Measurements from ENCODE around the gene RCSD1. TPM values are rescaled to one million over a fixed set of nuclear protein-coding genes. Genes with fewer than 3 reads are reported as not detected.

The RCSD1 gene
- total and polyA plus RNA-seq, 2 of the 13 experiments (the other 11 are each of a cell fraction or from before 2014, with no cell fraction given) = not detected

DNA sequence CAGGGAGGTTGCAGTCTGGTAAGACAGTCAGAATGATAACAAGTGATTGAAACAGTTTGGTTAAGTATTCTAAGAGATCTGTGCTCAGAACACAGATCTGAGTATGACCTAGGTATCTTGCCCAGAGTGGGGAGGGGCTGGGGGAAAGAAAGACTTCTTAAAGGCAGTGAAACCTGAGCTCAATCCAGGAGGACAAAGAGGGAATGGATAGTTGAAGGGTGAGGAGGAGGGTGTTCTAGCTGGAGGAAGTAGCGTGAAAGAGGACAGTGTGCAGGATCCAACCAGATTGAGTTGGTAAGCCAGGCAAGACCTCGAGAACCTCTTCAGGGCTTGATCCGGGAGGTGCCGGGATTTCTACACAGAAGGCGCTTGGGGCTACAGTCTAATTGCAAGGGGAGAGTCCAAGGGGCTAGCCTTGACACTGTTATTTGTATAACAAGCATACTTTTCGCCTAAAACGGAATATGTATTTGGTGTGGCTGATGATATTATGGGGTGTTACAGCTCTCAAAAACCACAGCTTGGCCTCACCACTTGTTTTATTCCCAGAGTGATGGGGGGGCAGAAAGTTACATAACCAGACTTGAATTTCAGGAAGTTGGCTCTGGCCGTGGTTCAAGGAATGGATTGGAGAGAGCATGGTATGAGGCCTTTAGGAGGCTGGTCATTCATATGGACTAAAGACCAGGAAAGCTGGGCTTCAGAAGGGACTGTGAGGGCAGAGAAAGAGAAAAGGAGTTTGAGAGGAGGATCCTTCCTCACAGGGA, 19.1 kb downstream of the RCSD1 start:
- Histone ChIP-seq H2AFZ (ENCODE audit: low read length) (no peak overlapping the region), H4K20me1 (ENCODE audit: insufficient read depth, low read length) (no peaks in the 10 kb centered on the region), H3K4me2 (ENCODE audit: low read depth, low read length) (no peak overlapping the region), H3K9me3 (ENCODE audit: low read length) (no peaks in the 10 kb centered on the region), H3K27me3 (ENCODE audit: control insufficient read depth in 1 of 2, insufficient read depth in 2 of 2, low read length in 2 of 2) (peaks cover 1 to 27% of the 10 kb centered on the region in 2 experiments; a peak in 3 of 5 replicates), H3K4me1 (ENCODE audit: insufficient read depth, low read length) (no peaks in the 10 kb centered on the region), H3K27ac (ENCODE audit: extremely low read length, insufficient read depth, low read length) (no peak overlapping the region), H3K4me3 (replicated peaks in 1 of 3; ENCODE audit: insufficient read depth in 1 of 3, low read depth in 2 of 3, low read length in 3 of 3) (no peak overlapping the region), H3K79me2 (ENCODE audit: insufficient read depth, low read length) (no peaks in the 10 kb centered on the region), H3K9ac (ENCODE audit: insufficient read depth, low read depth, low read length) (no peak overlapping the region), H3K36me3 (replicated peaks in 1 of 2; ENCODE audit: control insufficient read depth in 1 of 2, insufficient read depth in 2 of 2, low read length in 2 of 2) (no peaks in the 10 kb centered on the region)
- no TSS peak for BruUV-seq (replicated peaks)
- FAIRE-seq (no peak), DNase-seq (ENCODE audit: low spot score) (no peak), ATAC-seq (no peak)
- intact Hi-C loops (cut with micrococcal nuclease; ENCODE audit: unreplicated experiment) = no loop called here
- TF ChIP-seq, protein P1, sequence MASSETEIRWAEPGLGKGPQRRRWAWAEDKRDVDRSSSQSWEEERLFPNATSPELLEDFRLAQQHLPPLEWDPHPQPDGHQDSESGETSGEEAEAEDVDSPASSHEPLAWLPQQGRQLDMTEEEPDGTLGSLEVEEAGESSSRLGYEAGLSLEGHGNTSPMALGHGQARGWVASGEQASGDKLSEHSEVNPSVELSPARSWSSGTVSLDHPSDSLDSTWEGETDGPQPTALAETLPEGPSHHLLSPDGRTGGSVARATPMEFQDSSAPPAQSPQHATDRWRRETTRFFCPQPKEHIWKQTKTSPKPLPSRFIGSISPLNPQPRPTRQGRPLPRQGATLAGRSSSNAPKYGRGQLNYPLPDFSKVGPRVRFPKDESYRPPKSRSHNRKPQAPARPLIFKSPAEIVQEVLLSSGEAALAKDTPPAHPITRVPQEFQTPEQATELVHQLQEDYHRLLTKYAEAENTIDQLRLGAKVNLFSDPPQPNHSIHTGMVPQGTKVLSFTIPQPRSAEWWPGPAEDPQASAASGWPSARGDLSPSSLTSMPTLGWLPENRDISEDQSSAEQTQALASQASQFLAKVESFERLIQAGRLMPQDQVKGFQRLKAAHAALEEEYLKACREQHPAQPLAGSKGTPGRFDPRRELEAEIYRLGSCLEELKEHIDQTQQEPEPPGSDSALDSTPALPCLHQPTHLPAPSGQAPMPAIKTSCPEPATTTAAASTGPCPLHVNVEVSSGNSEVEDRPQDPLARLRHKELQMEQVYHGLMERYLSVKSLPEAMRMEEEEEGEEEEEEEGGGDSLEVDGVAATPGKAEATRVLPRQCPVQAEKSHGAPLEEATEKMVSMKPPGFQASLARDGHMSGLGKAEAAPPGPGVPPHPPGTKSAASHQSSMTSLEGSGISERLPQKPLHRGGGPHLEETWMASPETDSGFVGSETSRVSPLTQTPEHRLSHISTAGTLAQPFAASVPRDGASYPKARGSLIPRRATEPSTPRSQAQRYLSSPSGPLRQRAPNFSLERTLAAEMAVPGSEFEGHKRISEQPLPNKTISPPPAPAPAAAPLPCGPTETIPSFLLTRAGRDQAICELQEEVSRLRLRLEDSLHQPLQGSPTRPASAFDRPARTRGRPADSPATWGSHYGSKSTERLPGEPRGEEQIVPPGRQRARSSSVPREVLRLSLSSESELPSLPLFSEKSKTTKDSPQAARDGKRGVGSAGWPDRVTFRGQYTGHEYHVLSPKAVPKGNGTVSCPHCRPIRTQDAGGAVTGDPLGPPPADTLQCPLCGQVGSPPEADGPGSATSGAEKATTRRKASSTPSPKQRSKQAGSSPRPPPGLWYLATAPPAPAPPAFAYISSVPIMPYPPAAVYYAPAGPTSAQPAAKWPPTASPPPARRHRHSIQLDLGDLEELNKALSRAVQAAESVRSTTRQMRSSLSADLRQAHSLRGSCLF (CRISPR knock-in tag; IDR thresholded peaks at IDR 0.05; ENCODE audit: borderline replicate concordance) = no peak
- TF ChIP-seq, protein P2, sequence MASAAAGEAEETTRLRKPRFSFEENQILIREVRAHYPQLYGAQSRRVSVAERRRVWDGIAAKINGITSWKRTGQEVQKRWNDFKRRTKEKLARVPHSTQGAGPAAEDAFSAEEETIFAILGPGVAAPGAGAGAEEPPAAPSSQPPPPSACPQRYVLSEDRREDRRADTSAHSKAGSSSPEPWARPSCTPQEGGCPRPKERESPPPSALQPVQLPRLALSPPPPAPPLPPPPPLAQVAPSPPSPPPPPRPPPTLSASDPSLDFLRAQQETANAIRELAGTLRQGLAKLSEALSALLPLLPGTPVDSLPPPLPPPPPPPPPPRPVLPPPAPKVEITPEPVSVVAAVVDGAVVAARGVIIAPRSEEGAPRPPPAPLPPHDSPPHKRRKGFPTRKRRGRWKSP (CRISPR knock-in tag; IDR thresholded peaks at IDR 0.05) = no peak
- TF ChIP-seq EEA1 (CRISPR knock-in tag; IDR thresholded peaks at IDR 0.05; ENCODE audit: borderline replicate concordance) = no peak
- TF ChIP-seq, protein P3, sequence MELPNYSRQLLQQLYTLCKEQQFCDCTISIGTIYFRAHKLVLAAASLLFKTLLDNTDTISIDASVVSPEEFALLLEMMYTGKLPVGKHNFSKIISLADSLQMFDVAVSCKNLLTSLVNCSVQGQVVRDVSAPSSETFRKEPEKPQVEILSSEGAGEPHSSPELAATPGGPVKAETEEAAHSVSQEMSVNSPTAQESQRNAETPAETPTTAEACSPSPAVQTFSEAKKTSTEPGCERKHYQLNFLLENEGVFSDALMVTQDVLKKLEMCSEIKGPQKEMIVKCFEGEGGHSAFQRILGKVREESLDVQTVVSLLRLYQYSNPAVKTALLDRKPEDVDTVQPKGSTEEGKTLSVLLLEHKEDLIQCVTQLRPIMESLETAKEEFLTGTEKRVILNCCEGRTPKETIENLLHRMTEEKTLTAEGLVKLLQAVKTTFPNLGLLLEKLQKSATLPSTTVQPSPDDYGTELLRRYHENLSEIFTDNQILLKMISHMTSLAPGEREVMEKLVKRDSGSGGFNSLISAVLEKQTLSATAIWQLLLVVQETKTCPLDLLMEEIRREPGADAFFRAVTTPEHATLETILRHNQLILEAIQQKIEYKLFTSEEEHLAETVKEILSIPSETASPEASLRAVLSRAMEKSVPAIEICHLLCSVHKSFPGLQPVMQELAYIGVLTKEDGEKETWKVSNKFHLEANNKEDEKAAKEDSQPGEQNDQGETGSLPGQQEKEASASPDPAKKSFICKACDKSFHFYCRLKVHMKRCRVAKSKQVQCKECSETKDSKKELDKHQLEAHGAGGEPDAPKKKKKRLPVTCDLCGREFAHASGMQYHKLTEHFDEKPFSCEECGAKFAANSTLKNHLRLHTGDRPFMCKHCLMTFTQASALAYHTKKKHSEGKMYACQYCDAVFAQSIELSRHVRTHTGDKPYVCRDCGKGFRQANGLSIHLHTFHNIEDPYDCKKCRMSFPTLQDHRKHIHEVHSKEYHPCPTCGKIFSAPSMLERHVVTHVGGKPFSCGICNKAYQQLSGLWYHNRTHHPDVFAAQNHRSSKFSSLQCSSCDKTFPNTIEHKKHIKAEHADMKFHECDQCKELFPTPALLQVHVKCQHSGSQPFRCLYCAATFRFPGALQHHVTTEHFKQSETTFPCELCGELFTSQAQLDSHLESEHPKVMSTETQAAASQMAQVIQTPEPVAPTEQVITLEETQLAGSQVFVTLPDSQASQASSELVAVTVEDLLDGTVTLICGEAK (IDR thresholded peaks at IDR 0.05) = no peak
- TF ChIP-seq, protein P3 (CRISPR knock-in tag; IDR thresholded peaks at IDR 0.05) = no peak
- in situ Hi-C loops (cut with HindIII; ENCODE audit: extremely low pct_ligation_motif_present, low pct_unique_long_range_greater_than_20kb) = no loop called here
- ChIA-PET POLR2A (no interaction called here), CTCF (ENCODE audit: low intra/inter-chr PET ratio, low total read pairs) (no interaction called here)
- WGBS (ENCODE audit: low lambda C conversion rate) = 30% methylated on average over 7 of the region's 8 CpGs
